ENCODE results near the gene C4BPB.

GRCh38 chr1:207040181-207040533 lies 48.5 kb upstream of the C4BPB start:
- TF ChIP-seq RCOR1 (IDR thresholded peaks at IDR 0.05; ENCODE audit: insufficient replicate concordance, low read length) (no peak), RFX5 (IDR thresholded peaks at IDR 0.05; ENCODE audit: low read depth, low read length) (no peak), CTCF (conservative IDR thresholded peaks at IDR 0.05; ENCODE audit: low read depth, low read length) (no peak), POLR2A (IDR thresholded peaks at IDR 0.05; ENCODE audit: low read depth, low read length) (no peak), NFE2L2 (IDR thresholded peaks at IDR 0.05; ENCODE audit: low read depth, low read length) (no peak), MAZ (IDR thresholded peaks at IDR 0.05; ENCODE audit: borderline replicate concordance, low read depth, low read length) (no peak), RAD21 (IDR thresholded peaks at IDR 0.05; ENCODE audit: low read length) (no peak), CEBPB (IDR thresholded peaks at IDR 0.05; ENCODE audit: low read depth, low read length) (no peak), ELK1 (IDR thresholded peaks at IDR 0.05; ENCODE audit: borderline replicate concordance, low read depth, low read length) (no peak), BHLHE40 (IDR thresholded peaks at IDR 0.05; ENCODE audit: low read depth, low read length) (no peak), SMC3 (IDR thresholded peaks at IDR 0.05; ENCODE audit: low read depth, low read length) (no peak), FOS (IDR thresholded peaks at IDR 0.05; ENCODE audit: low read depth, low read length) (no peak), CHD1 (IDR thresholded peaks at IDR 0.05; ENCODE audit: low read depth, low read length) (no peak)
